ENCODE measurements around the gene PLCH2.

PLCH2 gene

DNA sequence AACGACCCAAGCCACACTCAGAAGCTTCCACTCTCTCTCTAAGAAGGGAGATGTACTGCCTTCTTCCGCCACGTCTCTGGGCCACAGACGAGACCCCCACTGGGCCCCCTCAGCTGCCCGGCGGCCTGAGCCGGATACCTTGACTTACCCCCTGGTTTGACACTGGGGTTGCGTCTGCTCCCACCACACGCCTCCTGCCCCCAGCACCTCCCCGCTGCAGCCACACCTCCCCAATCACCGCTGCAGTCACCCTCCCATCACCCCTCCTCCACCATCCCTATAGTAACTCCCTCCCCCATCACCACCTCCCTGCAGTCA lies 39.6 kb downstream of the PLCH2 start:
- no peak for DNase-seq (ENCODE audit: low read depth in 2 of 2)

DNA sequence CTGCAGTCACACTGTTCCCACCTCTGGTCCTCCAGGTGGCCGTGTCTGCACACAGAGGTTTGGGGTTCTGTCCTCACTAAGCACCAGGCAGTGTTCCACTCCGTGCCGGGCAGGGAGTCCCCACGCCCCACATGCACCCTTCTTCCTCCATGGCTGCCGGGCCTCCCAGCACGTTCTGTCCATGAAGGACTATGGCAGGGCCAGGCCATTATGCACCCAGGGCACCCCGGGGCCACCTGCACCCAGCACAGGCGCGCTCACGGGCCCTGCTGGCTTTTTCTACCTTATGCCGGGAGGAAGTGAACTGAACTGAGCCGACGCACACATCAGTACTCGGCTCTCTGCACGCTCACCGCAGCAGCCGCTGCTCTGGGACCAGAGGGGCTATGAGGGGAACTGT lies 40.0 kb downstream of the PLCH2 start:
- DNase-seq (ENCODE audit: low read depth in 2 of 2), result no peak

DNA sequence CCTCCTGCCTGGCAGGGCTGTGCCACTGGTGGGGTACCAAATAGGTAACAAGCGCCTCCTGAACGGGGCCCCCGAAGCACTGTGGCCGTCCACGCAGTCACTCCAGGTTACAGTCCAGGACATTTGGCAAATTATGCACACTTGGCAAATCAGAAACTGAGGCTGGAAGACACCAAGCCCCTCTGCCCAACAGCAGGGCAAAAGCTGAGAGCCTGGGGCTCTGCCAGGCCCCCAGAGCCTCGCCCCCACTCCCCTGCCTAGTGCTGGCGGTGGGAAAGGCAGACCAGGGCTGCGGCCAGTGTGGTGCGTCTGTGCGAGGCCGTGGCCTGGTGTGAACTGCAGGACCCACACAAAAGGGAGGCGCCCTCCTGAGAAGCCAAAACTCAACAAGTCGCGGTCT lies 40.9 kb downstream of the PLCH2 start:
- no peak for DNase-seq (ENCODE audit: low read depth in 2 of 2)

DNA sequence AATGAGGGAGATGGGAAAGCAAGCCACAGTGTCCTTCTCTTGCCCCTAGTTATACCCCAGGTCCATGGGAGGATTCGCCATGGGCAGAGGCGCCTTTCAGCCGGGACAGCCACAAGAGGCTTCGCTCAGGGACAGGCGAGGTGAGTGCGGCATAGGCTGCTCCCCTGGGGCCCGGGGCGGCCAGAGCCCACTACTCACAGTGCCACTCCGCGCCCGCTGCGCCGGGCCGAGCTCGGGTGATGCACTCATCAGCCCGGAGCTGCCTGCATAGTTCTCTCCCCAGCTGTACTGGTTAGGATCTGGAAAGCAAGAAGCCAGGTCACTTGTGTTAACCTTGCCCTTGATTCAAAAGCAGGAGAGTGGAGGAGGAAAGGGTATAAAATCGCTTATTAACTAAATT lies 41.9 kb downstream of the PLCH2 start:
- no peak for DNase-seq (ENCODE audit: low read depth in 2 of 2)

DNA sequence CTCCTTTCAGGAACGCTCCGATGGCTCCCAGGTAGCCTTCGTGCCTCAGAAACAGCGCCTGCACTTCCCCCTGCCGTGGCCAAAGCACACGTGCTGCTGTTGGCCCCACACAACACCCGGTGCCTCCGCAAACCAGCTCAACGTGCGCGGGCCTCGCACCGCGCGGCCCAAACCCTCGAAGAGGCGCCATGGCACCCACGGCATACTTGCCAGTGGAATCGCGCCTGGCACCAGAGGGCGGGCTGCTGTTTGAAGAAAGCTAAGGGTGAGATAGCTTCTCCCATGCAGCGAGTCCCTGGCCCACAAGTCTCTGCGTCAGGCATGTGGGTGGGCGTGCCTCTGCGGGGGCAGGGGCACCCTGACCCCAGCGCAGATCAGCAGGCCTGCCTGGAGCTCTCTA lies 42.4 kb downstream of the PLCH2 start:
- no peak for DNase-seq (ENCODE audit: low read depth in 2 of 2)

DNA sequence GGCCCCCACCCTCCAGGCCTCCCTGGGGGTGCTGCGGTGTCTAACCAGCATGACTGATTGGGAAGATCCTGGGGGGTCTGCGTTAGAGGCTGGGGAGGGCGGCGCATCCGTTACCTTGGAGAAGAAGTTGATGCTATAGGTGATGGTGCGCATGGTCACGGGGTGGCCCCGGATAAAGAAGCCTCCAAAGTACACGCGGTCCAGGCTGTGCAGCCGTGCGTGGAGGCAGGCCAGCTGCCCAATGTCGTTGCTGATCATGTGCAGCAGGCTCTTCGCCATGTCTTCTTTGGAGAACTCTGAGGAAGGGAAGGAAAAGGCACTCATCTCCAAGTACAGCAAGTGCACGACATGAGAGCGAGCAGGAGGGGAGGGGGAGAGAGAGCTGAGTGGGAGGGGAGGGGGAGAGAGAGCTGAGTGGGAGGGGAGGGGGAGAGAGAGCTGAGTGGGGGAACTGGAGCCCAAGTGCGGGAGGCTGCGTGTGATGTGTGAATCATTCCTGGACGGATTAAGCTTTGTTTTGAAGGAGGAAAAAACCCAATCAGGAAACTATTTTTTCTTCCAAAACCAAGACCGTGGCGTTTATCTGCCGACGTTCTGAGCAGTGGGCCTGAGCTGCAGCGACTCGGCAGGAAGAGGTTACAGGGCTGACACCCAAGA lies 43.1 kb downstream of the PLCH2 start:
- no peak for DNase-seq (ENCODE audit: low read depth in 2 of 2)

DNA sequence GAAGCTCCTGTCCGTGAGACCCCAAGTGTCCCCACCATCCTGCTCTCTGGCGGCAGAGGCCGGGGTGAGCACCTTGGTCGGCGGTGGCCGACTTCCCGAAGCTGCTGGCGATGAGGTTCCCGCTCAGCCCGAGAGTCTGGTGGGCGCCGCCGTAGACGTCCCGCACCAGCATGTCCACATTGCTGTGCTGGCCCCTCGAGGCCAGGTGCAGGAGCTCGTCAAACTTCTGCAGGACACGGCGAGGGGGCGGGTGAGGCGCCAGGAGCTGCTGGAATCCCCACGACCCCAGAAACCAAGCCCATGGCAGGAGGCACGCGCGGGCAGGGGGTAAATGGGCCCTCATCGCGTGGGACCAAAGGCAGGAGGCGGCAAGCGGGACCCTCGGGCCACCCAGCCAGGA lies 43.6 kb downstream of the PLCH2 start:
- no peak for DNase-seq (ENCODE audit: low read depth in 2 of 2)

DNA sequence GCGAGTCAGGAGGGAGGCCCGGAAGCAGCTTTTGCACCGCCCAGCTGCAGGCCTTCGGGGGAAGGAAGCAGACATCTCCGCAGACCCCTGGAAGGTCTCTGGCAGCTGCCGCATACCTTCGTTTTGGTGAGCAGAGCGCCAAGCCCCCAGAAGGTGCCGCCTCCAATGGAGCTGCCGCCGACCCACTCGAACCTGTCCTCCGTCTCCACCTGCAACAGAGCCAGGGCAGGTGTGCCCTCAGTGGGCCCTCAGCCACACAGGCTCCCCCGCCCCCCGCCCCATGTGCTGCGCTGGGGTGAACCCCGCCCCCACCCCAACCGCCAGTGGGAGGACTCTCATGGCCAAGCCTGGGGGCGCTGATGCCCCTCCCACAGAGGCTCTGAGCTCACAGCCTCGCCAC lies 44.1 kb downstream of the PLCH2 start:
- DNase-seq (ENCODE audit: low read depth in 2 of 2), result no peak

DNA sequence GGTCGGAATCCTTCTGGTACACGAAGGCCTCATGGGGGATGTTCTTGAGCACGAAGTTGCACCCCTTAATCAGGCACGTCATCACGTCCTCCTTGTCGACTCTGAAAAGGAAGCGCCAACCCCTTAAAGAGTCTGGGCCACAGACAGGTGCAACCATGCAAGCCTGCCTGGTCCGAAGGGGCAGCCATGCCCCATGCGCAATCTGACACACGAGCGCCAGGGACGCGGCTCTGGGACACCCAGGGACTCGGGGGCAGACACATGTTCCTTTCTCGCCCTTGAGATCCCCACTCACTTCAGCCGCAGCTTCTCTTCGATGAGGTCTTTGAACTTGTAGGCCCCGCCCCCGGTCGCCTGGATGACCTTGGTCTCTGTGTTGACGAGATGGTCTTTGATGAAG lies 44.7 kb downstream of the PLCH2 start:
- DNase-seq (ENCODE audit: low read depth in 2 of 2), result no peak

DNA sequence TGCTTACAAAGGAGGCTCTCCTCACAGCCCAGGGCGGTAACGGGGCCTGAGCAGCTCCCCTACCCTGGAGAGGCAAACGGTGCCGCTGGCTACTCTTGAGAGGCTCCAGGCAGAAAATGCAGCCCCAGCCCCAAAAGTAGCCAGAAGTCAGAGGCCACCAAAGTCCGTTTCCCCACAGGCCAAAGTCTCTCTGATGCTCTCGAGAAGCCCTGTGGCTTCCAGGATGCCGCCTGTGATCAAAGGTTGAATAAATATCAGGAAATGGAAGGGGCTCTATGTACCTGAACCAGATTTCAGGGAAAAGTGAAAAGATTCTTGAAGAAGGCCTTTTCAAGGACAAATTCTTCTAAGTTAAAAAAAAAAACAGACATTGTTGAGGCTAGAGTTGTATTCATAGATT lies 46.1 kb downstream of the PLCH2 start:
- DNase-seq (ENCODE audit: low read depth in 2 of 2), result no peak

DNA sequence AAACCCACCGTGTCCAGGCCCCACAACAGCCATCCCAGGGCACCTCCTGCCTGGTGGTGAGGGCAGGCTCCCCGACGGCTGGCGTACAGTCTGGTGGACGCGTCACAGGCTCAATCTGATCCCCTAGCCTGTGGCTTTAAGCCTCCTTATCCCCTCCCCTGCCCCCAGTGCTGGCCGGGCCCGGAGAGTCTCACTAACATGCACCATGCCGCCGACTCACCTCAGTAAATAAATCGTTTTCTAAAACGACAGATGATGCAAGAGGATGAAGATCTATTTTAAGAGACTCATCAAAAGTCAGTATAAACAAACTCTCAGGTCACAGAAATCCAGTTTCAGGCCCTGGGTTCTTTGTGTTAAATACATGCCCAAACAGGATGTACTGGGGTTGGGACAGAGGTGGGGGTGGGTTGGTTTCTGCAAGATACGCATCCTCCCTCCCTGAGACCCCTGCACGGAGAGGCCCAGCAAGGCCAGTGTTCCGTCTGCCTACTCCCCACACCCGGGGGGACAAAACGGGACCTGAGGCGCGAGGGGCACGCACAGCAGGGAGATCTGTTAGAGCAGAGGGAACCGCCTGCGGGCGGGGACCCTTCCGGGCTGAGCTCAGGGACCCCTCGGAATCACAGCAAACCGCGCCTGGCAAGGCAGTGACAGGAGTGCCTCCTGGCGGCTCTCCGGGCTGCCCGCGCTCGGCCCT lies 47.3 kb downstream of the PLCH2 start:
- no peak for DNase-seq (ENCODE audit: low read depth in 2 of 2)

DNA sequence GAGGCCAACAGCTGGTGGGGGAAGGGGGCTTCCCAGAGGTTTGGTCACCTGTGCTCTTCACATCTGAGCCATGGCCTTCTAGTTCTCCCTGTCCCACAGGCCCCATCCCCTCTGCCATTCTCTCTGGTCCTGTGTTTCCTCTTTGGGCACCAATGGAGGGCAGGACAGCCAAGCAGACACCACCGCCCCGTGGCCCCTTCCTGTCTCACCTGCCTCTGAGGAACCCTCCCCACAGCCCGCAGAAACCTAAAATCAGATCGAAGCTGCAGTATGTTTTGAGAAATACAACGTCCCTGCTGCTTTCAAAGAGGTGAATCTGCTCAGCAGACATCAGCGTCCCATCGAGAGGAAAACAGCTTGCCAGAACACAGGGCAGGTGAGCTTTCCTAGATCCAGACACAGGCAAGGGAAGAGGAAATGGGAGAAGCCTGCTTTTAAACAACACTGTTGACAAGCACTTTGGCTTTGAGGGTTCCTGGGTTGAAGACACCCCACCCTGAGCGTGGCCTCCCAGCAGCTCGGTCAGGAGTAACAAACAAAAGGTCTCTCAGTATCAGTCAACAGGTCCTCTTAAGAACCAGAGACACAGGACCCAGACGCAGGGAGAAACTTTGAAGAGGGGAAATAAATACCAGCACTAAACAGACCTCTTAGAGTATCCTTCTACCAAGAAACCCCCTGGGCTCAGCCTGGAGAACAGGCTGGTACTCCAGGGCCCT lies 48.0 kb downstream of the PLCH2 start:
- no peak for DNase-seq (ENCODE audit: low read depth in 2 of 2)

DNA sequence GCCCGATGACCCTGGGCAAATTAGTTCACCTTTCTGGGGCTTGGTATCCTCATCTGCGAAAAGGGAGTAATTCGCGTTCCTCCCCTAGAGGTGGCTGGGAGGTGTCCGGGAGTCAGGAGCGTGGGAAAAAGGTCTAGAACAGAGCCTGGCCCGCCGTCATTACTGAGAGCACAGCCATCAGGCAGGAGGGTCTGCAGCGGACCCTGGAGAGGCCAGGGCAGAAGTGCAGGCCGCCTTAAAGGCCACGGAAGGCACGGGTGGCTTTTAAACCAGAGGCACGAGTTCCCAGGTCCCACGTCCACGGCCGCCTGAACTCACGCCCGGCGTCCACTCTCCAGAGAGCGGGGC lies 49.5 kb downstream of the PLCH2 start:
- no peak for DNase-seq (ENCODE audit: low read depth in 2 of 2)

DNA sequence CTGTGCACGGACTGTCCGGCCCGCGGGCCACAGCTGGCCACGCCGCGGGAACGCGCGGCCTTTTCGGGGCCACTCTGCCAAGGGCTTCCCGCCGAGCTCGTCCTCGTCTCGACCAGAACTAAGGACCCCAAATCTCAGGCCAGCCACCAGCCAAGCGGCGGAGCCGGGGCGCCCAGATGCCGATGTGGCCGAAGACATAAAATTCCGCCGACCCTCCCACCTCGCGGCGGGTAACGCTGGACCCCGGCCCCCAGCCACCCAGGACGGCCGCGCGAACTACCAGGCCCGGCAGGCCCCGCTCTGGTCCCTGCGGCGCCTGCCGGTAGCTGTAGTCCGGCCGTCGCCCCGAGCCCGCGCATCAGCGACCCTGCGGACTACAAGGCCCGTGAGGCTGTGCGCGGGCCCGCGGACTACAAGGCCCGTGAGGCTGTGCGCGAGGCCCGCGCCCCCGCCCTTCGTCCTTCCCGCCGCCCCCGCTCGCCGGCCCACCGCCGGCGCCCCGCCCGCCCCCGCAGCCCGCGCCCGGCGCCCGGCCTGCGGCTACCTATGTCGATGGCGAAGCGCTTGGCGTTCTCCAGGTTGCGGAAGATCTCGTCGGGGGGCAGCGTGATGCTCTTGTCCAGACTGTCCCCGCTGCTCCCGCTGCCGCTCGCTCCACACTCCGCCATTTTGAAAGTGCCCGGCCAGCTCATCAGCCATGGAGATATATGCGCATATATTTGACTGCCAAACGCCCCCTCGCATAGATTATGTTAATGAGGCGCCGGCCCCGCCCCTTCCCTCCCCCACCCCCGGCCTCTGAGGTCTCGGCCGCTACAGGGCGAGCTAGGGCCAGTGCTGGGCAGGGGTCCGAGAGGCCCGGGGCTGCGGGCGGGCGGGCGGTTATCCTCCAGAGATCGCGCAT lies 50.1 kb downstream of the PLCH2 start, which contains the start of gene PANK4:
TSS of gene PANK4 (minus strand) at position 677 of the 904 bp plus-strand sequence. CDS start at position 668, 9 bp downstream.
- peak; percentile 77 to 89 for DNase-seq (ENCODE audit: low read depth in 2 of 2)

DNA sequence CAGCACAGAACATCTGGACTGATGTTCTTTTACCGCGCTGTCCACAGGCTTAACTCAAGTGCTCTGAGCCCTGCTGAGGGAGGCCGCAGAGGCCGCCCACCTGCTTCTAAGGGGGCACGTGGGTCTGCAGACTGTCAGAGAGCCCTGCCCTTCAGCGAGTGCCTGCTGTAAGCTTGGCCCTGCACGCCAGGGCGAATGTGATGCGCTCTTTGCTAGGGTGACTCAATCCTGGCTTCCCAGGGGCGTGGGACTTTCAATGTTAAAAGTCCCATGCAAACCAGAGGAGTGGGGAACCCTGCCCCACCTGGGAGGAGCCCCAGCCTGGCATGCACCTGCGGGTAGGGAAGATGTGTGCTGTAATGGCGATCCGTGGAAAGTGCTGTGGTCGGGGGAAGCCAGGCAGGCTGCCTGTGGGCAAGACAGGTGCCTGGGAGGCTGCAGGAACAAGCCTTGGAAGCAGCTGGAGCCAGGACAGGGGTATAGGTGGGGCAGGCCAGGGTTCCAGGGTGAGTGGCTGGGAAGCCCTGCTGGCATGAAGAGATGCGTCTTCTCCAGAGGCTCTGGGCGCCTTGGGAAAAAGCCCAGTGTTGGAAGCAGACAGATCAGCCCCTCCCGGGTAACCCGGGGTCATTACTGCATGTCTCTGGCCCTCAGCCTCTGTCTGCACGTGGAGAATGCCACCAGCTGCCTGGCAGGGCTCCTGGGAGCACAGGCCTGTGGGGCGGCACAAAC lies 50.9 kb downstream of the PLCH2 start:
- peak in 1 of 2 donors; percentile 53 for DNase-seq (ENCODE audit: low read depth in 2 of 2)

DNA sequence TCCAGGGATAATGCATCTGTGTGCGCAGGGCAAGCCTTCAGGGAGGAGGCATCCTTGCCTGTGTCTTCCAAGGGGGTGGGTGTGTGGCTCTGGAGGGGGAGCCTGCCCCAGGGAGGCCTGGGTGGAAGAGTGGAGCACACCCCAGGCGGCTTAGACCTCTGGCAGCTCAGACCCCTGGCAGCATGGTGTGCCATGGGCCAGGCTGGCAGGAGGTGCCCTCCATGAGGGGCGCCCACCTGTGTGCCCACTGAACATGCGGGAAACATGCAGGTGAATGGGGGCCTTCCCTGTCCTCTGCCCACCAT lies 51.4 kb downstream of the PLCH2 start:
- DNase-seq (ENCODE audit: low read depth in 2 of 2), result no peak

DNA sequence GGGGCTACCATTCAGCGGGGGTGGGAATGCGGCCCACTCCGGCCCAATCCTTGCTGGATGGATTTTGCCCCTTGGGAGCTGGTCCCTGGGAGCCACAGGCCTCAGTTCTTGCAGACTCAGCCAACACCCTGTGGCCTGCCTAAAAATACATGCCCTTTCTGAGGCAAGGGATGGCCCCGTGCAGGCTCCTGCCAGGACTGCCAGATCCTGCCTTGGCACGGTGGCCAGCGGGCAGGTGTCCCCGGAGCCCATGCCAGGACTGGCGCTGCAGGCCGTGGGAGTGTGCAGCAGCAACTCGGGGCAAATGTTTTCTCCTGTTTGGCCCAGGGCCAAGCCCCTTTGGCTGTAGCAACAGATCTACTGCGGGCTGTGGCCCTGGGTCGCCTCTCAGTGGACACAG lies 51.9 kb downstream of the PLCH2 start:
- DNase-seq (ENCODE audit: low read depth in 2 of 2), result no peak

DNA sequence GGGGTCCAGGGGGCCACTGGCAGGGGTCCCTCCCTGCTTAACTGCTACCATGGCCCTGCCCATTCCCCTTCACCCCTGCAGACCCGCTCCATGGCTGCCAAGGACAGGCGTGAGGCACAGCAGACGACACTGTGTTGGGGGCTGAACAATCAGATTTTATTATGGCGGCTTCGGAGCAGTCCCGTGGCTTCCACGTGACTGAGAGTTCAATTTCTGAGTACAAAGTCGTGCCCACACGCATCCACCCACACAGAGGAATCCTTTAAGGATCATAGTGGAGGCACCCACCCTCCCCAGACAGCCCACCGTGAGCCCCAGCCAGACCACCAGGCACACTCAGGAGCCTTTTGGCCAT lies 52.5 kb downstream of the PLCH2 start:
- DNase-seq (ENCODE audit: low read depth in 2 of 2), result no peak

DNA sequence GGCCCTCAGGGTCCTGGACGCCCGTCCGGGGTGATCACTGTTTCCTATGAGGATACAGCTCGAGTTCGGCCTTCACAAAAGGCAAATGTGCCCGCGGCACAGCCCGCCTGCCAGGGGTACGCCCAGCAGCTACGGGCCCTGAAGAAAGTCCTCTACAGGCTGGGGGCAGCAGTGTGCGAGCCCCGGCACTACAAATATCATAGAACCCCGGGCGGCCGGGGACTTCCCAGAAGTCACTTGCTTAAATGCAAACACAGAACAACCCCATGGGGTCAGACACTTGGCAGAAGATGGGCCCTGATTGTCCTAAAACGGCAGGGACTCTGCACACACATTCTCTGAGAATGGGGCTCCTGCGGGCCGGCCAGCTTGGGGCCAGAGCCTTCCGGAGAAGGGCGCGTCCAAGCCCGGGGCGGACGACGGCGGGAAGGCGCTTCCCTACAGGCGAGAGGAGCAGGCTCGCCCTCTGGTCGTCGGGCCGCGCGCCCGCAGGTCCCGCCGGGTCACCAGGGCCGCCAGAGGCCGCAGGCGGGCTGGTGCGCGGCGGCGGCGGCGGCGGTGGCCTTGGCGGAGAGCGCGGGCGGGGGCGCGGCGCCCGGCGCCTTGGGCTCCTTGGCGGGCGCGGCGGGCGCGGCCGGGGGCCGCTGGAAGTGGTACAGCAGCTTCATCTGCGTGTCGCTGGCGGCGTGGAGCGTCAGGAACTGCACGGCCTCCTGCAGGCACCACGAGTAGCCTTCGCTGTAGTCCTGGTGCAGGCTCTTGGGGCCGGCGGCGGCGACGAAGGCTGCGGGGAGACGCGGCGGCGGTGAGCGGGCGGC lies 53.1 kb downstream of the PLCH2 start:
- peak in 1 of 2 donors; percentile 50 for DNase-seq (ENCODE audit: low read depth in 2 of 2)

DNA sequence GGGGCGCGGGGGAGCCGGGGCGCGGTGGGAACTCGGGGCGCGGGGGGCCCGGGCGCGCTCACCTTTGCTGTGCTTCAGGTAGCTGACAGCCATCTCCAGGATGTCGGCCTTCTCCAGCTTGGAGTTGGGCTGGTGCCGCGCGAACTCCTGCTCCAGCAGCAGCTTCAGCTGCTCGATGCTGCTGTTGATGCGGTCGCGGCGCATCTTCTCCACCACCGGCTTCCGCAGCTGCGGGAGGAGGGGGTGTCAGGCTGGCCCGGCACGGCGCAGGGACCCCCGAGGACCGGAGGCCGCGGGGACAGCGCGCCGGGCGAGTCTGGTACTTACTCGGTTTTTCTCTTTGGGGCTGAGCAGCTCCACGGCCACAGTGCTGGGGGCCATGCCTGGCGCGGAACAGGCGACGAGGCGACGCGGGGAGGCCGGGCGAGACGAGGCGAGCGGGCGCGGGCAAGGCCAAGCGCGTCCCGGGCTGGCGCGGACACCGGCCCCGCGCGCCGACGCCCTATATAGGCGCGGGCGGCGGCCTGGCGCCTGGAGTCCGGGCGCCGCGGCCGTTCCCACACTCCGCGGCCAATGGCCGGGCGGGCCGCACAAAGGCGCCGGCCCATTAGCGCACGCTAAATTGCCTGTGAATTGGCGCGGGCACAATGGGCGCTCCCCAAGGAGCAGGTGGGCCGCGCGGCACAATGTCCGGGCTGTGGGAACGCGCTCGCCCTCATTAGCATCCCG lies 53.9 kb downstream of the PLCH2 start, which contains the start of gene HES5:
TSS of gene HES5 (minus strand) at position 480 of the 729 bp plus-strand sequence. CDS start at position 381, 99 bp downstream.
- DNase-seq (ENCODE audit: low read depth in 2 of 2), result no peak

All from stimulated activated CD8-positive, alpha-beta memory T cell treated with anti-CD3 and anti-CD28 coated beads, Interleukin-7, amount 100 ng/mL, for 4 hours (primary cell).